CD4-positive, alpha-beta T cell treated with Interleukin-15 for 4 hours (primary cell): ENCODE results near the gene KATNB1.
A peak's percentile ranks its signal among the peaks of the same experiment; 100 is the strongest.

ENCODE experiments used
- DNase-seq: peaks from one replicate; pipeline ENCODE4 v3.0.0-alpha.2; 2020; ENCODE audit warnings: low spot score

Gene KATNB1

DNA sequence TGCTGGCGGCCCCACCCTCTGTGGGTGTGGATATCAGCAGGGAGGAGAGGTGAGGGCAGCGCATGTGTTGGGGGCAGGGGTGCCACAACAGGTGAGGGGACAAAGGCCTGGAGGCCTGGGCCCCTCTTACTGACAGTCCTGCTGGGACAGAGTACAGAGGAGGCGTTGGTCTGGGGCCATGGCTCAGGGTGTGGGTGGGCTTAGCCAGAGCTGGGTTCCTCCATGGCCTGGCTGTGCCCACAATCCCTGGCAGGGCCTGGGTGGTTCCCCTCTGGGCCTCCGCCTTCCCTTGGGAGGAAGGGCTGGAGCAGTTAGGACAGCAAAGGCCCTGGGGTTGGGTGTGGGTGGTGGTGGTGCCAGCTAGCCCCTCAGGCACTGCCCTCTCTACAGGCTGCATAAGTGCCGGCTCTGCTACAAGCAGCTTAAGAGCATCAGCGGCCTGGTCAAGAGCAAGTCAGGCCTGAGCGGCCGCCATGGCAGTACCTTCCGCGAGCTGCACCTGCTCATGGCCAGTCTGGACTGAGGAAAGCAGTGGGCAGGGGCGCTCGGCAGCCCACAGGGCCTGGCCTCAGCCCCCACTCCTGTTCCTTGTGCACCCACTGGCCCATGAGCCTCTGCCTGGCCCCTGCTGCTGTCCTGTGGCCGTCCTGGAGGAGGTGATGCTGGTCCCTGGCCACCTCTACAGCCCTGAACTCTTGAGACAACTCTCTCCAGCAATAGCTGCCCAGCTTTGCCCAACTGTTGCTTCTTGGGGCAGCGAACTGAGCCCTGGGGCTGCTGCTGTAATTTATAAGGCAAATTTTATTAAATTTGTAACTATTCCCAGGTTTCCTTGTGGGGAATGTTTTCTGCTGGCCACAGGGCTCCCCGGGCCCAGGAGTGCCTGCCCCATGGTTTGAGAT is 21.1 kb downstream of the KATNB1 start:
- no peak for DNase-seq

DNA sequence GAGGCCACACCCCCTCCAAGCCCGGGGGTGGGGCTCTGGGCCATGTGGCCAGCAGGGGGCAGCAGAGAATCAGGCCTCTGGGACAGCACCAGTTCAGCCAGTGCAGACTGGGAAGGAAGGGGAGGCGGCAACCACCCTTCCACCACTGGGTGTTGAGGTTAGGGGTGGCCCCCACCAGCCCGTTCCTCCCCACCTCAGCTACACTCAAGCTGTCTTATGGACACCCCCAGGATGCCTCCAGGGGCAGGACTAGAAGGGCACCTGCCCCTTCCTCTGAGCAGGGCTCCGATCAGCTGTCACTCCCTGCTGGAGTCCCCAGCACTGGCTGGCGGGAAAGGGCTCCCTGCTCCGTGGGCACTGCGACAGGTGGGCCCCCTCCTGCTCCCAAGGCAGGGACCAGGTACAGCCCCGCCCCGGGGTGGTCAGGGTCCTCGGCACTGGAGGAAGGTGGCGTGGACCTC is 21.8 kb downstream of the KATNB1 start:
- DNase-seq, result peak; percentile 88

DNA sequence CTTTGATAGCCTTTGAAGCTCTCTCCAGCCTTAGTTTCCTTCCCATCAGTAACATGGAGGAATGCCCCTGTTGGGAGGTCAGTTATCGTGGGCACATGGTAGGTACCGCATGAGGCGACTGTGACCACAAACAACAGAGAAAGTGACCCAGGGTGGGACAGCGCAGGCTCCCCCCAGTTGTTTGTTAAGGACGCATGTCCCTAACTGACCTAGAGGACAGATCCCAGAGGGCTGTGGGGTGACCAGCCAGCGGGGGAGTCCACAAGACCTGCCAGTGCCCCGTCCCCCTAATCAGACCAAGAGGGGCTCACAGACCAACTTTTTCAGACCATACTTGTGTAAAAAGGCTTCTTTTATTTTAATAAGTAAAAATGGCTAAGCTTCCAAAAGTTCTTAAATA is 22.3 kb downstream of the KATNB1 start:
- no peak for DNase-seq

DNA sequence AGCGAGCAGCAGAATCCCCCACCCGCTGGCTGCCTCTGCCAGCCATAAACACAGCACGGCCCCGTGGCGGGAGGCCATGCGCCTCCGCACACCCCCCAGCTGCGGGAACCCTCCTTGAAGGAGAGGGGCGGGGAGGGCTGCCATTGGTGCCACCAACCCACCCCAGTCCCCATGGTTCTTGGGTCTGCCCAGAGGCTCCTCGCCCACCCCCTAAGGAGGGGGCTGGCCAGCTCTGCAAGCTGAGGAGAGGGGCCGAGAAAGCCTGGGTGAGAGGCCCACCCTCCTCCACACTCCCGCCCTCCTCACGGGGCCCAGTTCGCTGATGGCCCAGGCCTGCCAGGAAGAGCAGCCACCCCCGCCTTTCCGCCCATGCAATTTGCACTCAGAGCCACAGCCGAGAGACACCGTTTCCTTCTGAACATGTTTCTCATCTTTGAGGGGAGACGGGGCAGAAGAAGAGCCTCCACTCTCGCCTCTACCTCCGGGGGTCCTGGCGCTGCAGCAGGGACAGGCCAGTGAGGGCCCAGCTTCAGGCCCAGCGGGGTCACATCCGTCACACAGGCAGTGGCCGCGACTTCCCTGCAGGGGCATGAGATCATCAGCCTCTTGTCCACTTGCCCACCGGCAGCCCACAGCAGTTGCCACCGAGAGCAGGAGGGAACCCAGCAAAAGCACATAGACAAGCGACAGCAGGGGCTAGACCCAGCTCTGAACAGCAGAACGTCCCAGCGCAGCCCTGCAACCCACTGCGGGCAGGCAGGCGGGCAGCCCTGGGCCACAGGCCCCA is 23.0 kb downstream of the KATNB1 start:
- DNase-seq, result no peak

DNA sequence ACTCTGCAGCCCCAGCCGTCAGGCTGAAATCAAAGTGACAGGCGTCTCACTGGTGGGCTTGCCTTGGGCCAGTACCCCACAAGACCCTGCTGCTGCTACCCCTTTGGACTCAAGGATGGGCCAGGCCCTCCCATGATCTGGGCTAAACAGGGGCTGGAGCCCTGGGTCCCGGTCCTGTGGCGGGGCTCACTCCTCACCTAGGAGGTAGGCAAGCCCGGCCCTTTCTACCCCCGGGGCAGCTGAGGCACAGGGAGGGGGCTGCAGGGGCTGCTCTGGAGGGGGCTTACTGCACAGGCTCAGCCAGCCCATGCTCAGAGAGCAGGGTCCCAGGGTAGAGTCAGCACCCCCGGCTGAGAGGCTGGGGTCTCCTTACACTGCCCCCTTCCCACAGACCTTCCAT is 23.6 kb downstream of the KATNB1 start:
- DNase-seq, result no peak

DNA sequence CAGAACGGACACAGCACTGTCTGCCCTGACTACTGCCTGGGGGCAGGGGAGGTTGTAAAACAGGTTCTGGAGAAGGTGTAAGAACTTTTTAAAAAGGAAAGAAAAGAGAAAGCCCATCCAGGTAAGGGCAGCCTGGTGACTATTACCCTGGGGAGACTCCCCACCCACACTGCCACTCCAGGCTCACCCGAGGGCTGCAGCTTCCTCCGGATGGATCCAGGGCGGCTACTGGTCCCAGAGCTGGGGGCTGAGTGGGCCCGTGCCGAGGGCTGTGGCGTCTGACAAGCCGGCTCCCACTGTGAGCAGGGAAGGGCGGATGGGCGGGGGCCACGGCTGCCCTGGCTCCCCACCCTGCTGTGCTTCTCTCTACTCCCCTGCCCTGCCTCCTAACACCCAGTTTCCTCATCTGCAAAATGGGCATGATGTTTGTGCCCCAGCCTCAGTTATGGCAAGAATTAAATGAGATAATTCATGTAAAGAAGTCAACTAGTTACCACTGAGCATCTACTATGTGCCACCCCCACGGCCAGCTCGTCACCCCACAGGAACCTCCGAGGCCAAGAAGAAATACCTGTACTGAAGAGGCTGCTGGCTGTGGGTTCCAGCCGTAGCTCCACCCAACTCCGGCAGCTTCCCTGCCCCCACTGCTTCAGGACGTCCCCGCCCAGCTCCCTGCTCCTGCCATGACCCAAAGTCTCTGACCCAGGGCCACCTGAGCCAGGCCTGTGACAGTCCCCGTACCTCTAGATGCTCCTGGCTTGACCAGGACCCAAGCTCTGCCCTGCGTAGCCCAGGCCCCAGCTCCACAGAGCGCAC is 24.2 kb downstream of the KATNB1 start:
- no peak for DNase-seq

DNA sequence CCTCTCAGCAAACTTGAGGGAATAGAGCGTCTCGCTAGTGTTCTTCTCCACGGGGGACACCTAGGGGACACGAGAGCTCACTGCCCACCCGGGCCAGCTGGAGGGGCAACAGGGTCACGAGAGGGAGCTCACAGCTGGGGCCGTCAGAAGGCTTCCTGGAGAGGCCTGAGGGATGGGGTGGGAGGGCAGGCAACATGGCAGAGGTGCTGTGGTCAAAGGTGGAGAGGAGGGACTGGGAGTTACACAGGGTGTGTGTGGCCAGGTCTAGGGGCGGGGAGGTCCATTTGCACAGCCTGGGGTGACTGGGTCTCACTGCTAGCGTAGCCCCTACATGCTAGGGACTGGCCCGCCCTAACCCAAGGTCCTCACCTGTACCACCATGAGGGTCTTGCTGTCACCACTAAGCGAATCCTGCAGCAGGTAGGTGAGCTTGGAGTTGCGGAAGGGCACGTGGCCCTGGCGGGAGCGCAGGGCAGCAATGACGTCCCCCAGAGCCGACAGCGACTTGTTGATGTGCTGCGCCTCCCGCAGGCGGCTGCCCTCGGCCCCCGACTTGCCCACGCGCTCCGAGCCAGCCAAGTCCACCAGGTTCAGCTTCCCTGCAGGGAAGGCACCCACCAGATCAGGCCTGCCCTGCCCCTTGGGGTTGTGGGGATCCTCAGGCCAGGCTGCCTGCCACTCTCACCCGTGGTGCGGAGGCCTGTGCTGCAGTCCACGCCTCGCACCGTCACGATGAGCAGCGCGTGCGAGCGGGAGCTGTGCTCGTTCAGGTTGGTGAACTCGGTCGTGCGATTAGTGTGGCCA is 25.0 kb downstream of the KATNB1 start:
- no peak for DNase-seq

DNA sequence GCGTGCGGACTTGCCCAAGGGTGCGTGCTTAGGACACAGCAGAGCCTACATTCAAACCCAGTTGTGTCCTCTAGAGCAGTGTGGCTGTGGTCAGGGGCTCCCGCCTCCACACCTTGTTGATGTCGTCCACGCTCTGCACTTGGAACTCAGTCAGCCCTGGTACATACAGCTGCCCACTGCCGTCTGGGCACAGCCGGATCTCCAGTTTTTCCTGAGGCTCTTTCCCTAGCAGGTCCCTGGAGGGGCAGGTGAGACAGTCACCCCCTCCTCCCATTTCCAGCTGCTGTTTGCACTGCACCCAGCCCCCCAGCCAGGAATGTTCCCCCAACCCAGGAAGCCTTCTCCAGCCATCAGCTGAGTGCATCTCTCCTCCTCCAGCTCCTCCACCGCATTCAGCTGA is 25.7 kb downstream of the KATNB1 start:
- DNase-seq, result no peak

DNA sequence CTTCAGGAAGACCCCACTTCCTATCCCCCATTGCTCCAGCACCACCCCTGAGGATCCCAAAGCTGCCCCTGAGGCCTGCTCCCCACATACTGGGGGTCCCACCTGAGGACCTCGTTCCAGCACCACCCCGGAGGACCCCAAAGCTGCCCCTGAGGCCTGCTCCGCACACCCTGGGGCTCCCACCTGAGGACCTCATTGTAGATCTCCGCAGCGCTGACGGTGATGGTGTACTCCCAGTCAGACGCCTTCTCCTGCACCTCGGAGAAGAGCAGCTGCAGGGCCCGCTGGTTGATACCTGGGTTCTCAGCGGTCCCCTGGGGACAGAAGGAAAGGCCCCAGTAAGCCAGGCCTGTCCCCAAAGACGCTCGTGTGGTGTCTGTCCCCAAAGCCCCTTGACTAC is 26.4 kb downstream of the KATNB1 start:
- DNase-seq, result no peak

DNA sequence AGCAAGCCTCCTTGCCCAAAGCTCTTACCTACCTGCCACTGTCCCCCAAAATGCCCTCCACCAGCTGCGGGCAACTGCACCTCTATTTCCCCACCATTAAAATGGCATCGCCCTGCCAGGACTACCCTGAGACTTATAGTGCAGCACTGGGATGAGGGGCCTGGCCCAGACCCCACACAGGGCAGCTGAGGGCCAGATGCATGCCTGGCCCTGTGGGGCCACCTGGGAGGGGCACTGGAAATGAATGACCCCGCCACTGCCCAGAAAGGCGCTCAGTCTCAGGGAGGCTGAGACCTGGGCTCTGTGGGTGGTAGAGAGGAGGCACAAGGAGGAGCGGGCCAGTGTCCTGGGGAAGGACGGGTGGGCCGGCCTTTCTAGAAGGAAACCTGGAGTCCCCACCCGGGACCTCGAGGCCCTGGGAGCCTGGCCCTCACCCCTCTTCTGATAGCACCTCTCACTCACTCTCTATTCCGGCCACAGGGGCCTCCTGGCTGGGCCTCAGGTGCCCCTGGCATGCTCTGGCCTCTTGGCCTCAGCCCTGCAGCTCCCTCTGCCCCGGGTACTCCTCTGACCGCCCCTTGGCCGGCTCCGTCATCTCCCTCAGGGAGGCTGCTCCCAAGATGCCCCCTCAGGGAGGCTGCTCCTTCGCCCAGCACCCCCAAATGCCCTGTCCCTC is 26.9 kb downstream of the KATNB1 start:
- no peak for DNase-seq

DNA sequence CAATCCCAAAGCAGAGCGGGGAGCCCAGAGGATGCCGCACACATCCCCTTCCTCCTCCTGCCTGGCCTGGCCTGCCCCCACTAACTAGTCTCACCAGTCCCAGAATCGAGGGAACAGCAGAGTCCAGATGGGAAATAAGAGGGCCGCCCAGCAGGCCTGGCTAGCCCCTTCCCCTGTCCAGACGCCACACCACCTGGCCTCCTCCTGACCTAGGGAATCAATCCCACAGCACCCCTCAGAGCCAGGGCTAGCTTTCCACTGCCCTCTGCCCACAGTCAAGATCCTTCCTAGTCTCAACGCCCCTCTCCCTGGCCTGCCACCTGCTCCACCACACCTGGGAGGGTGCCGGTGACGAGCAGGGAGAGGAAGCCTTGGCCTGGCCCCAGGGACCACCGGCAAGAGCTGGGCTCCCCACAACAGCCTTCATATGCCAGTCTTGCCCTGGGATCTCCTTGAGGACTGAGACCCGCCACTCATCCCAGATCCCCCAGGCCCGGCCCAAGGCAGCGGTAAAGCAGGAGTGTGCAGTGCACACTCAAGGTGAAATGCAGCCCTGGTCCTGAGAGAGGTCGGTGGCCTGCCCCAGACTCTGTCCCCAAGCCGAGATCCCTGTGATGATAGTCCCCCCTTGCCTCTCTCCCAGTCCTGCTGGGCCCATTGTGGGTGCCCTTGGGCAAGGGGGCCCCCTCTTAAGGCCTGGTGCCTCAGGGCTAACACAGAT is 27.9 kb downstream of the KATNB1 start:
- no peak for DNase-seq

DNA sequence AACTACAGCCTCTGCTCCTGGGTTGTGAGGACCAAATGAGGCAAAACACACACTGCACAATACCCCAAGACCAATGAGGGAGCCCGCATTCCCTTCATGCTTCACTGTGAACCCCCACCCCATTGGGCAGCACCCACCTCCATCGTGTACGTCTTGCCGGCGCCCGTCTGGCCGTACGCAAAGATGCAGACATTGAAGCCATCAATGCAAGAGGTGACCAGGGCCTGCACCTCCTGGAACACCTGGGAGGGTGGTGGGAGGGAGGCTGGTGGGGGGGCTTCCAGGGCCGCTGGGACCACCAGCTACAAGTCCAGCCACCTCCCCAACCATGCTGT is 28.4 kb downstream of the KATNB1 start:
- no peak for DNase-seq

DNA sequence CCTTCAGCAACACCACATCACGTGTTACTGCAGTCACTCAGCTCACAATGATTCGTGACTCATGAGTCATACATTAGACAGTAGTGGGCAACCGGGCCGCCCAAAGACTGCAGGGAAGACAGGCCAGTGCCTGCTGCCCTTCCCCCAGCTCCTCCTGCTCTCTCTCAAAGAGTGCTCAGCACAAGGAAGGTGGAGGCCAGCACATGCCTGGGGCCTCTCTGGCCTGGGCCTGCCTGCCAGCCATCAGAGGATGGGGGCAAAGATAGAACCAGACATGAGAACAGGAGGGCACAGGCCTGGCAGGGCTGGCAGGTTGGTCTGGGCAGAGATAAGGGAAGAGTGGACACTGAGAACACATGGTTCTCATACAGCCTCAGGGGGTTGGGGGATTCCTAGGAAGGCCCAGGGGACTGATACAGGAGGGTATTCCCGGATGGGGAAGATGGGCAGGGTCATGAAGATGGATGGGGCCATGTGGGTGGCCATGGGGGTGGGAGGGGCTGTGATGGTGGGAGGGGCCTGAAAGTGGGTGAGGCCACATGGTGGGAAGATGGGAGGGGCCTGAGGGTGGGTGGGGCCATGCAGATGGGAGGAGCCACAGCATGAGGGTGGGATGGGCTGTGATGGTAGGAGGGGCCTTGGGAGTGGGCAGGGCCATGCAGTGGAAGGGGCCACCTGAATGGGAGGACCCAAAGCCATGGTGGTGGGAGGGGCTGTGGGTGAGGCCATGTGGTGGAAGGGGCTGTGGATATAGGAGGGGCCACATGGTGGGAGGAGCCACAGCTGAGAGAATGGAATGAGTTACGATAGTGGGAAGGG is 29.0 kb downstream of the KATNB1 start:
- peak; percentile 0 for DNase-seq

DNA sequence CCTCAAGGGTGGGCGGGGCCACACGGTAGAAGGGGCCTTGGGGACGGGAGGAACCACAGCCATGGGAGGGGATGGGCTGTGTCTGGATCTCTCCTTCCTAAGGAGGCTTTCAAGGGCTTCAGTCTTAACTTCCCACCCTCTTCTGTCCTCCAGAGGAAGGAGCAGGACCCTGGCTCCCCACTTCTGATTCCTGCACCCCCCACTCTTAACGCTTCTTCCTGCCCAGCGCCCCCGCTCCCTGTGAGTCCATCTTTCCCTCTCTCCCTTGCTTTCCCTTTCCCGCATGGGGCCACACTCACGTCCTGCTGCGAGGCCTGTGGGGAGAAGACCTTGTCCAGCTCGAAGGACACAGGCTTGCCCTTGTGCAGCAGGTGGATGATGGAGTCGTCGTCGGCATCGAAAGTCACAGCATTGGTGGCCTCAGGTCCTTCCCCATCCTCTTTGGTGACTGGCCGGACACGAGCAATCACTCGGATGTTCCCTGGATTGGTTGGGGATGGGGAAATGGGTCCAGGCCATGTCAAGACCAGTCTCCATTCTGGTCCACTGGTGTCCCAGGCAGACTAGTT is 29.7 kb downstream of the KATNB1 start:
- DNase-seq, result no peak

DNA sequence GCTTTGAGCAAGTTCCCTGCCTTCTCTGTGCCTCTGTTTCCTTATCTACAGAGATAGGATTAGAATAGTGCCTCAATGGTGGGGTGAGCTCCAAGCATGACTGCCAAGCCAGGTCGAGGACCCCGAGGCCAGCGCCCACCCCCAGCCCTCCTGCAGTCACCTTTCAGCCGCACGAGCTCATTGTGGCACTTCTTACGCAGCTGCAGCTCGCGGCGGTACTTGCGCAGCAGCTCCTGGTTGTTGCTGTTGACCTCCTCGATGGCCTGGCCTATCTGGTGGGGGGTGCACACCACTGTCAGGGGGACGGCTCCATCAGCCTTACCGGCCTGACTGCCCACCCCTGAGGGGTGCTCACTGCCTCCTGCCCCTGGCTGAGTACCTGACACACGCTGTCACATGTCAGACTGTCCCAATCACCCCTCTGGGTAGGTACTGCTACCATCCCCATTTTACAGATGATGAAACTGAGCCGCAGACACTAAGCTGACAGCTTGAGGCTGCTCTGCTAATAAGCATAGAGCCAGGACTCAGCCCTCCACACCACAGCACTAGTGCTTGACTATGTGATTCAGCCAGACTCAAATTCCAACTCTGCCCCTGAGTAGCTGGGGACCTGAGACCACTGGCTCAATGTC is 31.3 kb downstream of the KATNB1 start:
- DNase-seq, result no peak

DNA sequence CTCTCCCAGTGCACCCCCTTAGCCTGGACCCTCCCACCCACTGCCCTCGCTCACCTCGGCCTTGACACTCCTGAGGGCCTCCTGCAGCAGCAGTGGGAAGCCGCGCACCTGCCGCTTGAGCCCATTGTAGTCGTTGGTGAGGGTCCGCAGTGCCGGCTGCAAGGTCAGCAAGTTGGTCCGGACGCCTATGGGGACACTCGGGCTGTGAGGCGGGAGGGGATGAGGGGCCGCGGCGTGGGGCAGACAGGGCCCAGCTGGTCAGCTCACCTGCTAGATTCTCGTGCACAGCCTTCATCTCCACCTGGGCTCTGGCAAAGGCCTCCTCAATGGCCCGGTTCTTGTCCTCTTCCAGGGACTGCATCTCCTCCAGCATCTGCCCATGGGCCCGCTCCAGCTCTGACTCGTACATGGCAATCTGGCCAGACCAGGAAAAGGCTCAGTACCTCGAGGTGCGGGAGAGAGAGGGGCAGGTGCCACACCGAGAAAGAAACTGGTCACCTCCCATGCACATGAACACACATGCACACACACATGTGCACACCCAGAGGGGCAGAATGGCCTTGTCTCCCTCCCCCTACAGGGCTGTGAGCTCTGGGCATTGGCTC is 34.1 kb downstream of the KATNB1 start:
- DNase-seq, result no peak

DNA sequence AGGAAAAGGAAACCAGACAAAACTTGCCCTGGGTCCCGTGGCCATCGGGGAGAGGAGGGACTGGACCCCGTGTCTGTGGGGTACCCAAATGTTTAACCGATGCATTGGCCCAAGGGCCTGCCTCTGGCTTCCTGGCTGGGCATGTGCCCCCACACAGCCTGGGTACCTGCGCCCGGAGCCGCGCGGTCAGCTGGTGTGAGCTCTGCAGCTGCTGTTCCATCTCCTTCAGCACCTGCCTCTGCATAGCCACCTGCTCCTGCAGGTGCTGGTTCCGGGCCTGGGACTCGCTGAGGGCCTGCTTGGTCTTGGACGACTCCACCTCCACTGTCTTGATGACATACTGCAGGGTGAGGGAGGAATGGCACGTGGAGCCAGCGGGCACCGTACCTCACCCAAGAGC is 34.8 kb downstream of the KATNB1 start:
- no peak for DNase-seq

DNA sequence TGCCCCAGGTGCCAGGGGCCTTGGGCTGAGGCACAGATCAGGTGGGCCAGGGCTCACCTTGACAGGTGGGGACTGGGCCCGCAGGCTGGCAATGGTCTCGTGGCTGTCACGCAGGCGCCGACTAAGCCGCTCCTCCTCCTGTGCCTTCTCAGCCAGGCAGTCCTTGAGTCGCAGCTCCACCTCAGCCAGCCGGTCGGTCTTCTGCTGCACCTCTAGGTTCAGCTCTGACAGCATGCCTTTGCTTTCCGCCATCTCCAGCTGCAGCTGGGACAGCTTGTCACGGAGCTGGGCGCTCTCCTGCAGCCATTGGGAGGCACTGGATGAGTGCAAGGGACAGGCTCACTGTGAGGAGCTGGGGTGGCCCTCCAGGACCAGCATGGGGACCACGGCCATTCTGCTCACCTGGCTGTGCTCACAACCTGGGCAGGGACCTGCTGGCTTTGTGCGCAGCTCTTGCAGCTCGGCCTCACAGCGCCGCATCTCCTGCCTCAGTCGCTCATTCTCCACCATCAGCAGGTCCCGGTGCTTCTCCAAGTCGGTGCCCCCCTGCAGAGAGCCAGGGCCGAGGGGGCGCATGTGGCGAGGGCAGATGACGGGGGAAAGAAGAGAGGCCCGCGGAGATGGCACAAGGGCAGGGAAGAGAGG is 35.7 kb downstream of the KATNB1 start:
- DNase-seq, result no peak
